GM12801 (cell line): ENCODE data around the gene KMT5C.

Source experiments
- CTCF ChIP-seq: IDR thresholded peaks from one replicate; pipeline ENCODE4 v1.5.1; 2011; ENCODE audit warnings: control low read depth; ENCODE audit not compliant: insufficient read length; ENCODE audit errors: extremely low read depth

KMT5C gene

GRCh38 chr19:55336101-55336500, 3.6 kb upstream of the KMT5C start:
- no peak for TF ChIP-seq CTCF

GRCh38 chr19:55339889-55340783, 460 bp downstream of the KMT5C start:
- no peak for TF ChIP-seq CTCF

GRCh38 chr19:55340784-55341147, 1.1 kb downstream of the KMT5C start:
- TF ChIP-seq CTCF = no peak

- no peak for TF ChIP-seq CTCF
These were observed 1.5 kb downstream of the KMT5C start for GRCh38 chr19:55341171-55341588.

- no peak for TF ChIP-seq CTCF
These were observed 2.2 kb downstream of the KMT5C start for GRCh38 chr19:55341595-55342531.

- TF ChIP-seq CTCF = no peak
These were observed 4.8 kb downstream of the KMT5C start for GRCh38 chr19:55344444-55344843.

GRCh38 chr19:55345101-55345817, 5.6 kb downstream of the KMT5C start:
- no peak for TF ChIP-seq CTCF
